Hepatic stellate cell (primary cell): Measurements from ENCODE around the gene DTYMK.

Experiments used
- DNase-seq: peaks from one replicate; pipeline ENCODE4 v3.0.0; 2011; ENCODE audit warnings: low spot score

DTYMK gene

GRCh38 chr2:241645915-241646645 lies 40.5 kb downstream of the DTYMK start:
- DNase-seq, result no peak

GRCh38 chr2:241645056-241645914 lies 41.3 kb downstream of the DTYMK start:
- no peak for DNase-seq

- no peak for DNase-seq
These were observed 45.0 kb downstream of the DTYMK start for GRCh38 chr2:241641631-241642030.

GRCh38 chr2:241640165-241640795 lies 46.3 kb downstream of the DTYMK start:
- no peak for DNase-seq

GRCh38 chr2:241639385-241639784 lies 47.2 kb downstream of the DTYMK start:
- no peak for DNase-seq

- no peak for DNase-seq
These were observed 47.7 kb downstream of the DTYMK start for GRCh38 chr2:241638940-241639339.

- DNase-seq, result peak; percentile 64
These were observed 48.6 kb downstream of the DTYMK start for GRCh38 chr2:241637795-241638660.

GRCh38 chr2:241637018-241637794 lies 49.4 kb downstream of the DTYMK start, which contains the start of the genes ATG4B and THAP4:
Gene ATG4B, plus strand, starts transcription at chr2:241637693. Its CDS starts 22 bp downstream, at chr2:241637715.
Gene THAP4, minus strand, starts transcription at chr2:241637158. Its CDS starts 141 bp downstream, at chr2:241637017.
- peak; percentile 91 for DNase-seq

- peak; percentile 61 for DNase-seq
These were observed 50.2 kb downstream of the DTYMK start for GRCh38 chr2:241636182-241637017.

- no peak for DNase-seq
These were observed 50.9 kb downstream of the DTYMK start for GRCh38 chr2:241635756-241636155.

GRCh38 chr2:241633561-241633960 lies 53.1 kb downstream of the DTYMK start:
- no peak for DNase-seq

GRCh38 chr2:241632478-241633325 lies 53.9 kb downstream of the DTYMK start:
- DNase-seq, result no peak

- no peak for DNase-seq
These were observed 56.7 kb downstream of the DTYMK start for GRCh38 chr2:241629762-241630435.

GRCh38 chr2:241627675-241628074 lies 58.9 kb downstream of the DTYMK start:
- no peak for DNase-seq
